HL-60/S4 (cell line): ENCODE results near the gene MED26.

ENCODE experiments used
- in situ Hi-C: fragments of 300-500 bp; cut with MboI; formaldehyde crosslinking; loops from 2 replicates; pipeline ENCODE4 v1.14.3; 2022; ENCODE audit warnings: low sequenced_read_pairs

The MED26 gene

DNA sequence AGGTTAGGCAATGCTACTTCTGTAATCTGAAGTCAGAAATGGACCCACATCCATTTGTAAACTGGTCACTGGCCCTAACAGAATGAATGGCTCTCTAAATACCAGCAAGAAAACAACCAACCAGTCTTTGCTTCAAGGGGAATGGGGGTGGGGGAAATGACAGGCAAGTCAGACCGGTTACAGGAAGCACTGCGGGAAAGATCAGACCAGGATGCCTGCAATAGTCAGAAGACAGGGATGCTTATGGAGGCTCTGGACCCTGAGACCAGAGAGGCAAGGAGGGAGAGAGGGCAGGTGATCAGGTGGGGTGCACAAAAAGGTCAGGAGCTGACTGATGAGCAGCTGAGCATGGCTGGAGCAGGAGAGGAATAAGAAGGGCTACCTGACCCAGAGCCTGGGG is 13.1 kb downstream of the MED26 start:
- in situ Hi-C loops, result no loop called here

- in situ Hi-C loops, result no loop called here
Observed at GRCh38 chr19:16613841-16614240, 14.2 kb downstream of the MED26 start.

GRCh38 chr19:16612636-16613035 is 15.4 kb downstream of the MED26 start:
- in situ Hi-C loops, result no loop called here

DNA sequence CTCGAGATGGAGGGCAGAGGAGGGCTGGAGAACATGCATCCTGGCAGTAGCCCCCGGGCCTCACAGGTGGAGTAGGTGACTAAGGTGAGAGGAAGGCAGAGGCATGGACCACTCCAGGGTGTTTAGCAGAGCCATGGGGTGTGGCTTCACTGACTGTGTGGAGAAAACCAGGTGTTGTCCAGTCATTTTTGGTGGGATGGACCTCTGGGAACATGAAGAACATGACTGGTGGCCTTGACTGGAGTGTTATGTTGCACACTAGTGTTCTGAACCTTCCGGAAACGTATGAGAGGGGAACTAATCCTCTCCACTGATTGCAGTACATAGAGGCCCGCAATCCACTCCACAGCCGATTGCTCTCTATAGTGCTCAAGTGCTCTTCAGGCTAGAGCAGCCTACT is 16.9 kb downstream of the MED26 start:
- in situ Hi-C loops, result no loop called here

DNA sequence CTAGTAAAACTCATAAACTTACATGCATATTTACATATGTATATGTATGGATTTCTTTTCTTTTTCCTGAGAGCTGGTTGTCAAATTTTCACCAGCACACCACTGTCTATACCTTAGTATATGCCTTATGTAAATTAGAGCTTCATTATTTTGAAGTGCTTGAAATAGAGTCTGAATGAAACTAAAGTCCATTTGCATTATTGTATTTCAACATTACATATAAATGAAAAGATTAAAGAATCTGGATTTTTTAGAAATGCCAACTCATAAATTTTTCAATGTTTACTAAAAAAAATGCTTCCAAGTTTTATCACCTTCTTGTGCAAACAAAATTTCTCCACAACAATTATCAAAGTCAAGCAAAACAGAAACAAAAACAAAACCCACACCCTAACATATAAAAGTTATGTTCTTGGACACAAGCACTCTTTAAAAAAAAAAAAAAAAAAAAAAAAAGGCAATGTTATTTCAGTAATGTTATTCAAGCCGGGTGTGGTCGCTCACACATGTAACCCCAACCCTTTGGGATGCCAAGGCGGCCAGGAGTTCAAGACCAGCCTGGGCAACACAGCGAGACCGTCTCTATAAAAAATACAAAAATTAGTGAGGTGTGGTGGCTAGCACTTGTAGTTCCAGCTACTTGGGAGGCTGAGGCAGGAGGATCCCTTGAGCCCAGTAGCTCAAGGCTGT is 18.3 kb downstream of the MED26 start:
- in situ Hi-C loops, result no loop called here

DNA sequence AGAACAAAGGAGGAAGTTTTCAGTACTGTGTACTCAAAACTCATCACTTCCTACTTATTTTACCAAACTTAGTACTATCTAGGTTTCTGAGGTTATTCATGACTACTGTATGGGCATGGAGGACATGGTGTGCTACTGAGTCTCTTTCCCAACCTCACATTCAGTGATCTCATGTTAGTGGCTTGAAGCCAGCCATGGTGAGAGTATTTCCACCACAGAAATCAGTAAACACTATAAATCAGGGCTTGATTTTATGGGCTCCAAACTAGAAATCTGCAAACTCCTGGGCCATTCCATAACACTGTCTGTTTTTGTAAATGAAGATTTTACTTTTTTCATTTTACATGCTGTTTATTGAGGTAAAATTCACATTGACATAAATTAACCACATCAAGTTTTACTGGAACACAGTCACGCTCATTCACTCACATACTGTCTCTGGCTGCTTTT is 19.7 kb downstream of the MED26 start:
- in situ Hi-C loops, result no loop called here

DNA sequence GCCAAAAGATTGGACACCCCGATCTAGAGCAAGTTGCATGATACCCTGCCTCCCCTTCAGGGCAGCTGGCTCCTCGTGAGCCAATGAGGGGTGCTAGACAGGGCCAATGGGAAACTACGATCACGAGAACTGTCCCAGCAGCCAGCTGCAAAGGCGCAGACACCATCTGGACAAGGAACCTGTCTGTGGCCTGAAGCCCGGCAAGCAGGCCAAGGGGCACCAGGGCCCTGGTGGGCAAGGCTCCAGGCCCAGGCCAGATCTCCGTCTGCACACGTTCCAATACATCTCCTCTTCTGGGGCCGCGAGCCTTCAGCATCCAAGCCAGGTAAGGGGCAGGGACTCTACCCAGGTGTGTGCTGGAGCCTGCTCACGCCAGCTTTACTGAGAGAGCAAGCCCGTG is 20.2 kb downstream of the MED26 start:
- in situ Hi-C loops, result no loop called here

DNA sequence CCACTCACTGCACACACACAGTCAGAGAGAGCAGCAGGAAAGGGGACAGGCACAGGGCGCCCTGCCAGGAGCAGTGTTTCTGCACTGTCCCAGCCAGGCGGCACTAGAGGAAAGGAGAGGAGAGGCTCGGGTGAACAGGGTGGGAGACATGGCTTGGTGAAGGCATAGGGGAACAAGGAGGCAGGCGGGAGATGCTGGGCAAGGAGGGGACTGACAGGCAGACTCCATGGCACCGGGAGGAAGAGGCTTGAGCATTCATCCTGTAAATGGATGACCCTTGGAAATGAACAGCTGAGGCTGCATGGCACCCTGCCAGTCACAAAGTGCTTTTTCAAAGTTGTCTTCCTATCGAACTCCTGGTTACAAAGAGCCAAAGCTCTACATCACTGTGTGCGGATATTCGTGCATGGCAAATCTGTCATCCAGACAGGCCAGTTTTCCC is 22.4 kb downstream of the MED26 start:
- in situ Hi-C loops, result no loop called here

DNA sequence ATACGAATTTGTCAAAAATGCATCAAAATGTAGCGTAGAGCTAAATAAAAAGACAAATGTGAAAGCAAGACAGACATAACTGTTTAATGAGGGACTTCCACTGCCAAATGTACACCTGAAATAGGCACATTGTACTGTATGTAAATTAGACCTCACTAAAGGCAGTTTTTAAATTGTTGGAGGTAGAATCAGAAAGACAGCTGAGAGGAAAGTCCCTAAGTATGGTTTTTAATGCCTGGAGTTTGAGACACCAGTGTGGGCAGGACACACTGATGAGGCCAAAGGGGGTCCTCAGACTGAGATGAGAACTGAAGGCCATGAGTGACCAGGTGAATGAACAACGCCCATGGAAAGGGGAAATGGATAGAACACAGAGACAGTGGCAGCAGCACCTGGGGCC is 22.9 kb downstream of the MED26 start:
- in situ Hi-C loops, result no loop called here

DNA sequence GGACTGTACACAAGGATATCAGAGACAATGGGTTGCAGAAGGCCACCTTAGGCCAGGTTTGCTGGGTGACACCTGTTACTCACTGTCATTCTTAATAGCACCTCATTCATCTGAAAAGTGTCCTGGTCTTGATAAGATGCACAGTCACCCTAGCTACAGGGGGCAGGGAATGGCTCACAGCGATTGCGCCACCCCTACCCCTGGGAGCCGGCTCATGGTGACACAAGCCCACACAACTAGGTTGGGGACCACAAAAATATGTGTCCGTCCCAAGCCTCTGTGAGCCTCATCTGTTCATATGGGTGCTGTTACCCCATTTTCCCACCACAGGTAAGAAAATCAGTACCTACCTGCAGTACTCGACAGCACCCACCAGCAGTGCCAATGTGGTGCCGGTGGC is 23.4 kb downstream of the MED26 start:
- in situ Hi-C loops, result no loop called here

- in situ Hi-C loops, result no loop called here
Observed at GRCh38 chr19:16603090-16603489, 24.9 kb downstream of the MED26 start.

DNA sequence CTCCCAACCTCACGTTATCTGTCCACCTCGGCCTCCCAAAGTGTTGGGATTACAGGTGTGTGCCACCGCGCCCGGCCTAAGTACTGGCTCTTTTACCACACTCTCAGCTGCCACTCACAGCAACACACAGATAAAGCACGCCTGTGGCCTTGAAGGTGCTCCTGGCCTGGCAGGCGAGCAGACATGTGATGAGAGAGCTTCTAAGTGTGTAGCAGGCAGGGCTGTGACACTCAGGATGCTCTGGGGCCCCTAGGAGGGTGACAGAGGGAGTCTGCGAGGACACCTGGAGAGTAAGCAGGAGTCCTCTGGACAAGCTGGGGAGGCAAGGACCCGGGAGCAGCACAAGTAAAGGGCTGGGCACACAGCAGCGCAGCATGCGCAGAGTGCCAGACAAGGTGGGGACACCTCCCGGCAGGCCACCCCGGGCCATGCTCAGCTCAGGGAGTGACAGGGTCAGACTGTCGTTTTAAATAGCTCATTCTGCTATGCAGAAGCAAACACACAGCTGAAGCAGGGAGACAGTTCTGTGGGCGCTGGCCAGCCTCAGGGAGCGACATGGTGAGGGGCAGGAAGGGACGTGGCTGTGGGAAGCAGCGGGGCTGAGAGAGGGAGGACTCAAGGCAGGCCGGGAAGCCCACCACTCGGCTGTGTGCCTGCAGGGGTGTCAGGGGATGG is 26.5 kb downstream of the MED26 start:
- in situ Hi-C loops, result no loop called here

DNA sequence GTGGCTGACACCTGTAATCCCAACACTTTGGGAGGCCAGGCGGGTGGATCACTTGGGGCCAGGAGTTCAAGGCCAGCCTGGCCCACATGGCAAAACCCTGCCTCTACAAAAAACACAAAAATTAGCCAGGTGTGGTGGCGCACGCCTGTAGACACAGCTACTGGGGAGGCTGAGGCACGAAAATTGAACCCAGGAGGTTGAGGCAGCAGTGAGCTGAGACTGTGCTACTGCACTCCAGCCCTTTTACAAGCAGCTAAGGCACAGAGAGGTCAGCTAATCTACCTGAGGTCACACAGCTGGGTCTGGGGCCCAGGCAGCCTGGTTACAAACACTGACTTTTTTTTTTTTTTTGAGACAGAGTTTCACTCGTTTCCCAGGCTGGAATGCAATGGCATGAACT is 27.2 kb downstream of the MED26 start:
- in situ Hi-C loops, result no loop called here

GRCh38 chr19:16599655-16600346 is 28.2 kb downstream of the MED26 start:
- in situ Hi-C loops, result no loop called here

GRCh38 chr19:16598848-16599247 is 29.2 kb downstream of the MED26 start:
- in situ Hi-C loops, result no loop called here

DNA sequence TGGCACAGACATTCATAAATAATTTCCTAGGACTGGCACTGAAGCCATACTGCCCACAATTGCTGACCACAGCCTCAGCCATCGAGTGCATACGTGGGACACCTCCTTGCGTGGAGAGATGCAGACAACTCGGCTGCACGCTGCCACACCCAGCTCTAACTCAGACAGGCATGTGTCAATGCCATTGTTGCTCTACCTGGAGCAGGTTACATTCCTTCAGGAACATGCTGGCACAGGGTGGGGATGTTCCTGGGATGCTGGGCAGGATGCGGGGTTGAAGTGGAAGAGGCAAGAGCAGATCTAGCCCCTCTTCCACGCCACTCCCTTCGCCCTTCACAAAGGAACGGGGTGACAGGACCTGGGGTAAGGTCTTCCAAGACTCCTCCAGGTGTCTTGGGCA is 31.6 kb downstream of the MED26 start:
- in situ Hi-C loops, result no loop called here

DNA sequence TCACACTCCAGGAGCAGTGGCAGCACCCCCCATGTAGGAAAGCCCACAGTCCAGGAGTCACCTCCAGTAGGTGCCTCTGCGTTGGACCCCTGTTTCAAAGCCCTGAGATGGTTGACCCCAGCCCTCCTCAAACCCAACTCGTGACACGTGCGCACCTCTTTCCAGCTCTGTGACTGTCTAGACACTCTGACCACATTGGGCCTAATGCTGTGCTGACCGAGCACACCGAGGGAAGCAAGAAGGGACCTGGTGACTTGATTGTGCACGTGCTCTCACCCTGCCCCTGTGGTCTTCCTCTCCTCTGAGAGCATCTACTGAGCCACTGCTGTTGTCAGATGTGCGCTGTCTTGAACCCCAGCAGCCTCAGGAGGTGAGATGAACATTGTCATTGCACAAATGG is 32.9 kb downstream of the MED26 start:
- in situ Hi-C loops, result no loop called here

GRCh38 chr19:16594681-16595091 is 33.3 kb downstream of the MED26 start:
- in situ Hi-C loops, result no loop called here

DNA sequence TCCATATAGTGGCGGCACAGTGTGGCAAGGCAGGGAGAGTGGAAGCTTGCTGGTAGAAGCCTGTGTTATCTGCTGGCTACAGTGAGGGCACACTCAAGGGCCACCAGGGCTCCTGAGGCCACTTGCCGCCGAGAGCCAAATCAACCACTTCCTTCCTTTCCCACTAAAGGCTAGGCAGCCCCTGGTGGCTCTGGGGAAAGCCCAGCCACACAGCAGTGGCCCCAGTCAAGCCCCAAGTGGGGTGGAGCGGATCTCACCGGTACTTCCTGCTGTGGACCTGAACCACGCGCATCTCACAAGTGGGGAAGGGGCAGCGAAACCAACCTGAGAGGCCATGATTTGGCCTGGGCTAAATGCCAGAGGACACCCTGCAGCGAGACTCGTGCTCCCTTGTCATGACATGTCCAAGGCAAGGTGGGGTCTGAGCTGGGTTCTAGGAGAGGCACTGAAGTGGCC is 33.8 kb downstream of the MED26 start:
- in situ Hi-C loops, result no loop called here

- in situ Hi-C loops, result no loop called here
Observed at GRCh38 chr19:16593181-16593580, 34.8 kb downstream of the MED26 start.

- in situ Hi-C loops, result no loop called here
Observed at GRCh38 chr19:16591803-16592556, 36.0 kb downstream of the MED26 start.
